SU-DHL-6 (cell line): ENCODE results near the gene PPP6R2.

Experiments
- H2AFZ ChIP-seq: fragments of 200-600 bp; sonication (generic); 2 replicates; pipeline ENCODE4 v1.6.1; 2014; ENCODE audit warnings: low read depth, mild to moderate bottlenecking, moderate library complexity, mixed read lengths, antibody characterized with exemption, low read length; ENCODE audit not compliant: severe bottlenecking
- H3F3A ChIP-seq: fragments of 200-600 bp; shearing (Covaris generic); 2 replicates; pipeline ENCODE4 v1.6.0; 2016; ENCODE audit warnings: antibody characterized with exemption, mild to moderate bottlenecking; ENCODE audit not compliant: insufficient read depth
- H3K27ac ChIP-seq: fragments of 200-600 bp; sonication (generic); 2 replicates; pipeline ENCODE4 v1.5.1; 2016; ENCODE audit warnings: low read depth, mild to moderate bottlenecking, low read length, moderate library complexity, mixed read lengths
- H3K27me3 ChIP-seq: fragments of 200-600 bp; sonication (generic), shearing (Covaris generic); 2 replicates; pipeline ENCODE4 v1.6.0; 2014; ENCODE audit warnings: mild to moderate bottlenecking, low read length
- H3K36me3 ChIP-seq: fragments of 200-600 bp; sonication (generic); 2 replicates; pipeline ENCODE4 v1.6.1; 2014; ENCODE audit warnings: mild to moderate bottlenecking, low read length, mixed read lengths
- H3K4me2 ChIP-seq: fragments of 300-600, 200-600 bp; shearing (Covaris generic), sonication (generic); 2 replicates; pipeline ENCODE4 v1.6.0; 2014; ENCODE audit warnings: low read length, low read depth, mild to moderate bottlenecking; ENCODE audit not compliant: poor library complexity, severe bottlenecking
- H3K4me3 ChIP-seq: fragments of 200-600 bp; sonication (generic); 2 replicates; pipeline ENCODE4 v1.5.1; 2014; ENCODE audit warnings: antibody characterized with exemption, low read length, mild to moderate bottlenecking, mixed read lengths; ENCODE audit not compliant: insufficient read depth, poor library complexity, severe bottlenecking
- H3K79me2 ChIP-seq: fragments of 200-600 bp; sonication (generic); 2 replicates; pipeline ENCODE4 v1.6.1; 2014; ENCODE audit warnings: mild to moderate bottlenecking, low read length, moderate library complexity; ENCODE audit not compliant: insufficient read depth
- H3K9ac ChIP-seq: fragments of 200-600 bp; sonication (generic); 2 replicates; pipeline ENCODE4 v1.7.0; 2014; ENCODE audit warnings: mild to moderate bottlenecking, low read length
- H3K9me2 ChIP-seq: fragments of 200-600 bp; sonication (generic); replicated peaks from 2 replicates; pipeline ENCODE4 v1.6.1; 2014; ENCODE audit warnings: low read length; ENCODE audit not compliant: insufficient read depth
- H3K9me3 ChIP-seq: fragments of 200-600 bp; sonication (generic); 2 replicates; pipeline ENCODE4 v1.6.1; 2014; ENCODE audit warnings: low read length, mixed read lengths; ENCODE audit not compliant: insufficient read depth
- H4K20me1 ChIP-seq: fragments of 200-600 bp; sonication (generic); 2 replicates; pipeline ENCODE4 v1.6.1; 2014; ENCODE audit warnings: low read depth, mild to moderate bottlenecking, antibody characterized with exemption, low read length, moderate library complexity, mixed read lengths
- EZH2phosphoT487 ChIP-seq: fragments of 200-600 bp; sonication (generic), shearing (Covaris generic); conservative IDR thresholded peaks from 2 replicates; pipeline ENCODE4 v1.6.1; 2018; ENCODE audit warnings: mild to moderate bottlenecking, antibody characterized with exemption, low read length, moderate library complexity, mixed read lengths
- TF ChIP-seq, protein P1 (sequence below): fragments of 200-600 bp; sonication (generic); IDR thresholded peaks from one replicate; pipeline ENCODE4 v1.5.1; 2017; ENCODE audit warnings: antibody characterized with exemption, mild to moderate bottlenecking, low read length, moderate library complexity; ENCODE audit not compliant: insufficient read depth, poor library complexity, severe bottlenecking

Gene PPP6R2

DNA sequence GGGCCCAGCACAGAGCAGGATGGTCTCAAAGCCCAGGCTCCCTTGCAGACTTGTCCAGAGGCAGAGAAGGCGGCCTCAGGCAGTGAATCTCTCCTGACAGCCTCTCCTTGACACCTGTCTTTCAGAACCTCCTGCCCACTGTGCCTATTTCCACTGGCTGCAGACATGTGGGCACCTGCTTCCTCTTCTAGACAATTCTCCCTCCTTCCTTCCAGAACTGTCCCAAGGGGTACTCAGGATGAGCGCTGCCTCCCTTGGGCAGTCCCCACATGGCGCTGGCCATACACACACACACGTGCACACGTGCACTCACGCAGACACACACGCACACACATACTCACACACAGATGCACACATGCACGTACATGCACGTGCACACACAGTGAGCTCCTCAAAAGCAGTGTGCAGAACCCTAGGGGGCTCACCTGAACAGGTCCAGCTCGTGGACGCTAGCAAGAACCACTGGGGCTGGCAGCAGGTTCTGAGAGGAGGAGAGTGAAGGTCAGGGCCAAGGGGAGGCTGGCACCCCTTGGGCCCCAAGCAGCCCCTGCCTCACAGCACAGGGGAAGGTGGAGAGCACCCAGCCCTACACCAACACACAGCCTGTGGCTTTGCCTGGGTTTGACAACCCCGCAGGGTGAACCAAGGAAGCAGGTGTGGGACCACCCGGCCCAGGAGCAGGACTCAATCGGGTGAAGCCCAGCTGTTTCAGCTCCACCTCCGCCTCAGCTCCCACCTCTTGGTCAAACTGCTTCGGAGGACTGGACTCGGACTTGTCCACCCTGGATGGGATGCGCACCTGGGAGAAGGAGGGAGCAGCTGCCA lies 27.6 kb upstream of the PPP6R2 start:
- peak overlapping the region; percentile 86 for H3K27ac ChIP-seq
- TF ChIP-seq, protein P1, sequence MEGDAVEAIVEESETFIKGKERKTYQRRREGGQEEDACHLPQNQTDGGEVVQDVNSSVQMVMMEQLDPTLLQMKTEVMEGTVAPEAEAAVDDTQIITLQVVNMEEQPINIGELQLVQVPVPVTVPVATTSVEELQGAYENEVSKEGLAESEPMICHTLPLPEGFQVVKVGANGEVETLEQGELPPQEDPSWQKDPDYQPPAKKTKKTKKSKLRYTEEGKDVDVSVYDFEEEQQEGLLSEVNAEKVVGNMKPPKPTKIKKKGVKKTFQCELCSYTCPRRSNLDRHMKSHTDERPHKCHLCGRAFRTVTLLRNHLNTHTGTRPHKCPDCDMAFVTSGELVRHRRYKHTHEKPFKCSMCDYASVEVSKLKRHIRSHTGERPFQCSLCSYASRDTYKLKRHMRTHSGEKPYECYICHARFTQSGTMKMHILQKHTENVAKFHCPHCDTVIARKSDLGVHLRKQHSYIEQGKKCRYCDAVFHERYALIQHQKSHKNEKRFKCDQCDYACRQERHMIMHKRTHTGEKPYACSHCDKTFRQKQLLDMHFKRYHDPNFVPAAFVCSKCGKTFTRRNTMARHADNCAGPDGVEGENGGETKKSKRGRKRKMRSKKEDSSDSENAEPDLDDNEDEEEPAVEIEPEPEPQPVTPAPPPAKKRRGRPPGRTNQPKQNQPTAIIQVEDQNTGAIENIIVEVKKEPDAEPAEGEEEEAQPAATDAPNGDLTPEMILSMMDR: no peak
- no peak for TF ChIP-seq EZH2phosphoT487
- peaks cover 20% of the 10 kb centered on the region for H3F3A ChIP-seq
- H3K9me3 ChIP-seq: no peaks in the 10 kb centered on the region
- H3K79me2 ChIP-seq: no peaks in the 10 kb centered on the region
- H4K20me1 ChIP-seq: no peaks in the 10 kb centered on the region
- H3K4me2 ChIP-seq: peak overlapping the region; percentile 77
- peak overlapping the region; percentile 70 for H3K9ac ChIP-seq
- peak overlapping the region; percentile 12 for H3K4me3 ChIP-seq
- no peaks in the 10 kb centered on the region for H3K9me2 ChIP-seq
- H2AFZ ChIP-seq: no peak overlapping the region
- H3K36me3 ChIP-seq: no peaks in the 10 kb centered on the region
- H3K27me3 ChIP-seq: no peaks in the 10 kb centered on the region

DNA sequence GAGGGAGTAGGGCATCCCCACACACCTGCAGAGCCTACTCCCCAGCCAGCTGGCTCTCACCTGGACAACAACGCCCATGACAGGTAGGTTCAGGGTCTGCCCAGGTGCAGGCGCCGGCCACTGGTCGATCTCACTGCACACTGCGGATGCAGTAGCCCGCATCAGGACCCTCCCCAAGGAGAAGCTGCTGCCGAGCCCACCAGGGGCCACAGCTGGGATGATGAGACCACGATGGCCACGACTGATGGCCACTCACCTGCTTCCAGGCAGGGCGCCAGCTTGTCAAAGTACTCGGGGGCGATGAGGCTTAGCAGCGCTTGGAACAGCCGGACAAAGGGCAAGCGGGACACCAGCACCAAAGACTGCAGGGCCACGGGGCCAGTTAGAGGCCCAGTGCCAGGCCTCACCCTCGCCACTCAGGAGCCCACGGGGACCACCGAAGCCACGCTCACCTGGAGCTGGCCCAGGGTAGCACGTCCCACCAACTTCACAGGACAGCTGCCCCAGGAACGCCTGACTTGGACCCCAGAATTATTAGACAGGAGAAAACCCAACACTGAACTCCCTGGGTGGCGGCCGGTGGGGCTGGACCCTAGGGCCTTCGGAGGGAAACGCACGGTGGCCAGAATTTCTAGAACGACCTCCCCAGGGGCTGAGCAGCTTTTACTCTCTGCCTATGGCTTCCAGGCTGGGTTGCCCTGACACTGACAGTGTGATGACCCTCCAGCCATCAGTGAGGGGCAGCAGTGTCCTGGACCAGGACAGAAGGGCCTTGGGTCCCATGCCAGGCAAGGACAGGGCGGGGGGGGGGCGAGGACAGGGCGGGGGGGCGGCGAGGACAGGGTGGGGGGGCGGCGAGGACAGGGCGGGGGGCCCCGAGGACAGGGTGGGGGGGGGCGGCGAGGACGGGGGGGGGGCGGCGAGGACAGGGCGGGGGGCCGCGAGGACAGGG lies 26.7 kb upstream of the PPP6R2 start:
- Histone ChIP-seq H3K9me3 (no peaks in the 10 kb centered on the region), H3K9me2 (no peaks in the 10 kb centered on the region), H3K79me2 (no peaks in the 10 kb centered on the region), H2AFZ (no peak overlapping the region), H3K36me3 (no peaks in the 10 kb centered on the region), H3K9ac (no peak overlapping the region), H4K20me1 (no peaks in the 10 kb centered on the region), H3K27me3 (no peaks in the 10 kb centered on the region), H3K4me2 (no peak overlapping the region), H3F3A (peaks cover 20% of the 10 kb centered on the region), H3K4me3 (no peak overlapping the region), H3K27ac (peak overlapping the region; percentile 86; the same call in 1 of the 2 replicates)
- TF ChIP-seq EZH2phosphoT487: no peak
- TF ChIP-seq, protein P1: no peak

DNA sequence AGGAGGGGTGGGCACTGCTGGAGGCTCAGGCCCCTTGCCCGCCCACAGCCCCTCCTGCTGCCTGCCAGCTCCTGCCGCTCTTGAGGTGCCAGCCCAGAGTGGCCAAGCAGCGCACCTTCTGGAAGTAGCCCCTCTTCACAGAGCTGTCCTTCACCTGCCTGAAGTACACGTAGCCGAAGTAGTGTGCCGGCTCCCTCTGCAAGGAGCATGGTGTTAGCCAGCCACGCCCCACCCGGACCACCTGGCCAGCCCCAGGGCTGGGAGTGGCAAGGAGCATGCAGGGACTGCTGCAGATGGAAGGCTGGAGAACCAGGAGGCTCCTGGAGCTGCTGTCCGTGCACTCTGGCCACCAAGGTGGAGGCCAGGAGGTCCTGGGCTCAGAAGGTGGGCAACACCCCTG lies 25.9 kb upstream of the PPP6R2 start:
- Histone ChIP-seq H3K4me3 (no peak overlapping the region), H4K20me1 (no peaks in the 10 kb centered on the region), H3K27ac (peak overlapping the region; percentile 79), H3K4me2 (peak overlapping the region; percentile 26), H2AFZ (no peak overlapping the region), H3K9me2 (no peaks in the 10 kb centered on the region), H3F3A (peaks cover 20% of the 10 kb centered on the region), H3K9me3 (no peaks in the 10 kb centered on the region), H3K79me2 (no peaks in the 10 kb centered on the region), H3K36me3 (no peaks in the 10 kb centered on the region), H3K27me3 (no peaks in the 10 kb centered on the region), H3K9ac (peak overlapping the region; percentile 43; the same call in 1 of the 2 replicates)
- TF ChIP-seq EZH2phosphoT487: no peak
- TF ChIP-seq, protein P1: no peak
